ENCODE measurements around the gene ELOVL2.

Gene ELOVL2

DNA sequence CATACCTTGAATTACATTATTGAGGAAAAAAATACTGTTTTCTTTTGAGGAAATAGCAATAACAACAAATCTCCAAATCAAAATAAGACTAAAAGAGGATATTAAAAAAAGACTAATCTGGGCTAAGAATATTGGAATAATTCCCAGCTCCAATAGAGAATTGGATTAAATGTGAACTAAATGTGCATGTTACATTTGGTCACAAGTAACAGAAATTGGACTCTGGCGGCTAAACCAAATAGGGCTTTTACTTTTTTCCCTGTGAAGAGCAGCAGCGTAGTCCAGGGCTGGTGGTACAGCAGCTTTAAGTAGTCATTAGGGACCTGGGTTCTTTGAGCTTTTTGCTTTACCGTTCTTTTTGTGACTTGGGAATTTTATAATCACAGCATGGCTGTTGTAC, 71.9 kb downstream of the ELOVL2 start:
- no peak overlapping the region for H3K4me3 ChIP-seq (ENCODE audit: insufficient read depth, low read length, poor library complexity, severe bottlenecking)
- H3F3A ChIP-seq (ENCODE audit: insufficient read depth): no peaks in the 10 kb centered on the region
- H3K27ac ChIP-seq (ENCODE audit: low read depth, low read length): no peak overlapping the region
- no peaks in the 10 kb centered on the region for H3K36me3 ChIP-seq (ENCODE audit: low read length)
- TF ChIP-seq, protein P1, sequence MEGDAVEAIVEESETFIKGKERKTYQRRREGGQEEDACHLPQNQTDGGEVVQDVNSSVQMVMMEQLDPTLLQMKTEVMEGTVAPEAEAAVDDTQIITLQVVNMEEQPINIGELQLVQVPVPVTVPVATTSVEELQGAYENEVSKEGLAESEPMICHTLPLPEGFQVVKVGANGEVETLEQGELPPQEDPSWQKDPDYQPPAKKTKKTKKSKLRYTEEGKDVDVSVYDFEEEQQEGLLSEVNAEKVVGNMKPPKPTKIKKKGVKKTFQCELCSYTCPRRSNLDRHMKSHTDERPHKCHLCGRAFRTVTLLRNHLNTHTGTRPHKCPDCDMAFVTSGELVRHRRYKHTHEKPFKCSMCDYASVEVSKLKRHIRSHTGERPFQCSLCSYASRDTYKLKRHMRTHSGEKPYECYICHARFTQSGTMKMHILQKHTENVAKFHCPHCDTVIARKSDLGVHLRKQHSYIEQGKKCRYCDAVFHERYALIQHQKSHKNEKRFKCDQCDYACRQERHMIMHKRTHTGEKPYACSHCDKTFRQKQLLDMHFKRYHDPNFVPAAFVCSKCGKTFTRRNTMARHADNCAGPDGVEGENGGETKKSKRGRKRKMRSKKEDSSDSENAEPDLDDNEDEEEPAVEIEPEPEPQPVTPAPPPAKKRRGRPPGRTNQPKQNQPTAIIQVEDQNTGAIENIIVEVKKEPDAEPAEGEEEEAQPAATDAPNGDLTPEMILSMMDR (IDR thresholded peaks at IDR 0.05; ENCODE audit: insufficient read depth, low read length, poor library complexity, severe bottlenecking): no peak
- no peak for TF ChIP-seq EZH2phosphoT487 (conservative IDR thresholded peaks at IDR 0.05; ENCODE audit: low read length)
- no peaks in the 10 kb centered on the region for H3K27me3 ChIP-seq (ENCODE audit: low read length)
- H3K9me2 ChIP-seq (replicated peaks; ENCODE audit: insufficient read depth, low read length): no peaks in the 10 kb centered on the region
- no peak overlapping the region for H3K4me2 ChIP-seq (ENCODE audit: low read depth, low read length, poor library complexity, severe bottlenecking)
- no peaks in the 10 kb centered on the region for H3K9me3 ChIP-seq (ENCODE audit: insufficient read depth, low read length)
- H3K79me2 ChIP-seq (ENCODE audit: insufficient read depth, low read length): no peaks in the 10 kb centered on the region
- H4K20me1 ChIP-seq (ENCODE audit: low read depth, low read length): no peaks in the 10 kb centered on the region
- H3K9ac ChIP-seq (ENCODE audit: low read length): no peak overlapping the region
- no peak overlapping the region for H2AFZ ChIP-seq (ENCODE audit: low read depth, low read length, severe bottlenecking)

- H3K79me2 ChIP-seq (ENCODE audit: insufficient read depth, low read length): no peaks in the 10 kb centered on the region
- TF ChIP-seq, protein P1 (IDR thresholded peaks at IDR 0.05; ENCODE audit: insufficient read depth, low read length, poor library complexity, severe bottlenecking): no peak
- TF ChIP-seq EZH2phosphoT487 (conservative IDR thresholded peaks at IDR 0.05; ENCODE audit: low read length): no peak
- H3K4me2 ChIP-seq (ENCODE audit: low read depth, low read length, poor library complexity, severe bottlenecking): no peak overlapping the region
- H3F3A ChIP-seq (ENCODE audit: insufficient read depth): no peaks in the 10 kb centered on the region
- H3K36me3 ChIP-seq (ENCODE audit: low read length): peaks cover 7% of the 10 kb centered on the region; the same call in 1 of the 2 replicates
- no peaks in the 10 kb centered on the region for H3K9me2 ChIP-seq (replicated peaks; ENCODE audit: insufficient read depth, low read length)
- no peaks in the 10 kb centered on the region; the same call in 1 of the 2 replicates for H3K27me3 ChIP-seq (ENCODE audit: low read length)
- H3K9me3 ChIP-seq (ENCODE audit: insufficient read depth, low read length): peaks cover 7% of the 10 kb centered on the region; the same call in 1 of the 2 replicates
- no peak overlapping the region for H3K27ac ChIP-seq (ENCODE audit: low read depth, low read length)
- no peaks in the 10 kb centered on the region for H4K20me1 ChIP-seq (ENCODE audit: low read depth, low read length)
- H2AFZ ChIP-seq (ENCODE audit: low read depth, low read length, severe bottlenecking): no peak overlapping the region
- H3K9ac ChIP-seq (ENCODE audit: low read length): no peak overlapping the region
- H3K4me3 ChIP-seq (ENCODE audit: insufficient read depth, low read length, poor library complexity, severe bottlenecking): no peak overlapping the region
Measured at GRCh38 chr6:10970731-10971130, 73.4 kb downstream of the ELOVL2 start.

DNA sequence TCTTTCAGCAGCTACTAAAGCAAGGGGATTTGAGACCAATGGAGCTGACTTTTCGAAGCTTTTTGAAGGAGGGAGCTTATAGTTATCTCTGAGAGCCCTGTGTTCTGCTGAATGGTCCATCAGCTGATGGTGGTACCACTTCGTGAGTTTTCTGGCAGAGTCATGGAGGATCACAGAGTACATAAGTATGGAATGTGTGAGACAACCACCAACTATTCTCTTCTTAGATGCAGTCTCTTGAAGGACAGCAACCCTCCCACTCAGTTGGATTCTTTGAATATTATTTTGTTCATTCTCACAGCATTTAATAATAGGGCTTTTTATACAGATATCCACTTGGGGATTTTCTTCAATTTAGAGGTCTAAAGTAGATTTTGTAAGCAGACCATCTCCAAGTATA, 75.3 kb downstream of the ELOVL2 start:
- Histone ChIP-seq H3K36me3 (ENCODE audit: low read length) (peaks cover 7% of the 10 kb centered on the region; the same call in 1 of the 2 replicates), H3K9ac (ENCODE audit: low read length) (no peak overlapping the region), H3K27me3 (ENCODE audit: low read length) (no peaks in the 10 kb centered on the region; the same call in 1 of the 2 replicates), H3K79me2 (ENCODE audit: insufficient read depth, low read length) (no peaks in the 10 kb centered on the region), H3K9me2 (replicated peaks; ENCODE audit: insufficient read depth, low read length) (no peaks in the 10 kb centered on the region), H3F3A (ENCODE audit: insufficient read depth) (no peaks in the 10 kb centered on the region), H2AFZ (ENCODE audit: low read depth, low read length, severe bottlenecking) (no peak overlapping the region), H4K20me1 (ENCODE audit: low read depth, low read length) (no peaks in the 10 kb centered on the region), H3K9me3 (ENCODE audit: insufficient read depth, low read length) (peaks cover 7% of the 10 kb centered on the region; the same call in 1 of the 2 replicates), H3K27ac (ENCODE audit: low read depth, low read length) (no peak overlapping the region), H3K4me2 (ENCODE audit: low read depth, low read length, poor library complexity, severe bottlenecking) (no peak overlapping the region), H3K4me3 (ENCODE audit: insufficient read depth, low read length, poor library complexity, severe bottlenecking) (no peak overlapping the region)
- TF ChIP-seq, protein P1 (IDR thresholded peaks at IDR 0.05; ENCODE audit: insufficient read depth, low read length, poor library complexity, severe bottlenecking): no peak
- TF ChIP-seq EZH2phosphoT487 (conservative IDR thresholded peaks at IDR 0.05; ENCODE audit: low read length): no peak

Data from SU-DHL-6 (cell line).